ENCODE data around the gene ADORA3.

ADORA3 gene

GRCh38 chr1:111509997-111510375 lies 6.6 kb upstream of the ADORA3 start:
- peak in 14 of 56 donors; percentile 13 to 69 (median 46) for DNase-seq

GRCh38 chr1:111507411-111508201 lies 4.2 kb upstream of the ADORA3 start:
- peak in 28 of 56 donors; percentile 39 to 85 (median 58) for DNase-seq

- DNase-seq, result no peak
These were observed 3.1 kb upstream of the ADORA3 start for GRCh38 chr1:111506561-111506960.

- peak in 6 of 56 donors; percentile 20 to 61 (median 35) for DNase-seq
These were observed 2.2 kb upstream of the ADORA3 start for GRCh38 chr1:111505641-111506119.

- no peak for DNase-seq
These were observed 664 bp upstream of the ADORA3 start for GRCh38 chr1:111504097-111504496.

- DNase-seq, result no peak
These were observed 1.8 kb downstream of the ADORA3 start for GRCh38 chr1:111501645-111502044.

- no peak for DNase-seq
These were observed 4.2 kb downstream of the ADORA3 start for GRCh38 chr1:111499026-111499785.

GRCh38 chr1:111497592-111497991 lies 5.8 kb downstream of the ADORA3 start:
- no peak for DNase-seq

- no peak for DNase-seq
These were observed 7.0 kb downstream of the ADORA3 start for GRCh38 chr1:111496398-111496797.

GRCh38 chr1:111491070-111491469 lies 12.4 kb downstream of the ADORA3 start:
- DNase-seq, result peak in 1 of 56 donors; percentile 27

- no peak for DNase-seq
These were observed 13.2 kb downstream of the ADORA3 start for GRCh38 chr1:111490220-111490619.

- peak in 5 of 56 donors; percentile 19 to 24 (median 21) for DNase-seq
These were observed 13.8 kb downstream of the ADORA3 start for GRCh38 chr1:111489604-111490003.

GRCh38 chr1:111488669-111489068 lies 14.8 kb downstream of the ADORA3 start:
- DNase-seq, result peak in 30 of 56 donors; percentile 15 to 78 (median 36)

GRCh38 chr1:111487133-111487532 lies 16.3 kb downstream of the ADORA3 start:
- no peak for DNase-seq

GRCh38 chr1:111486431-111486830 lies 17.0 kb downstream of the ADORA3 start:
- no peak for DNase-seq

GRCh38 chr1:111484391-111485026 lies 18.9 kb downstream of the ADORA3 start:
- DNase-seq, result no peak

GRCh38 chr1:111483876-111484275 lies 19.6 kb downstream of the ADORA3 start:
- DNase-seq, result no peak

- no peak for DNase-seq
These were observed 20.3 kb downstream of the ADORA3 start for GRCh38 chr1:111483166-111483565.

GRCh38 chr1:111481387-111482221 lies 21.8 kb downstream of the ADORA3 start:
- DNase-seq, result peak in 48 of 56 donors; percentile 19 to 86 (median 60)

- DNase-seq, result no peak
These were observed 22.8 kb downstream of the ADORA3 start for GRCh38 chr1:111480674-111481073.

GRCh38 chr1:111476761-111477309 lies 26.6 kb downstream of the ADORA3 start:
- DNase-seq, result no peak
